Frontal cortex (tissue), 4 donors: ENCODE results near the gene ZNF496. TPM values are rescaled to one million over a fixed set of nuclear protein-coding genes. Genes with fewer than 3 reads are reported as not detected.
A peak's percentile ranks its signal among the peaks of the same experiment; 100 is the strongest.
"Not testable (repeated sequence)": the region's sequence is repeated elsewhere in the genome, so short reads cannot be mapped to it uniquely, and the experiment has no call there.

ENCODE experiments used
- DNase-seq, 2 donors: peaks; one replicate each; pipeline ENCODE4 v3.0.0; 2012; ENCODE audit warnings: low spot score in 2 of 2
- FAIRE-seq: peaks from 2 replicates; lab custom pipeline; 2012; peaks lifted over from hg19 to GRCh38; lab: Jason Lieb, UNC
- total RNA-seq: library from RNA; depleted of rRNA; stranded (reverse); fragments of >200 nt; gene quantifications from one replicate; pipeline ENCODE4 v1.2.3, GENCODE V29; 2014
- donor health status: control.
- donor health status: control.
- donor health status: control.

The ZNF496 gene
- total RNA-seq: 13.9 TPM

DNA sequence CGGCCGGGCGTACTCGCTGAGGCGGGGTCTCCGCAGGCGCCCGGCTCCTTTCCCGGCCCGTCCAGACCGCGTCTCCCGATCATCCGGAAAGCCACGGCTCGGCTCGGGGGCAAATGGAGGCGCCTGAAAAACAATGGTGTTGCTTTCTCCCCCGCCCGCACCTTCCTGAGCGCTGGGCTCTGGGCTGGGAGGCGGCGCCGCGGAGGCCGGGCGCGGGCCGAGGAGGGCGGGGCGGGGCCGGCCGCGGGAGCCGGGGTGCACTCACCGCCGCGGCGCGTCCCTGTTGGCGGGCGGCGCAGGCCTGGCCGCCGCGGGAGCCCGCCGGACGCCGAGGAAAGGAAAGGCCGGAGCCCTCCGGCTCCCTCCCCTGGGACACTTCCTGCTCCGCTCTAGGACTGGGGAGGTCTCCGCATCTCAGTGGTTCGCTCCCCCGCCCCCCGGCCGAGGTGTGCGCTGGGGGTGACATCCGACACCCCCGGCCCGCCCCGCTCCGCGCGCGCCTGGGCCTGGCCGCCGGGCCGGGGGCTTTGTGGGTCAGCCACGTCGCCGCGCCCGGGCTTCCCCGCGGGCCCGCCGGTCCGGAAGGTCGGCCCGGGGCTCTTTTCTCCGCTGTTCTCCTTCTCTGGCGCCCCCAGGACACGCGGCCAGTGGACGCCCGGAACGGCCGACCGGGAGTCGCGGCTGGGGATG is at the start of gene ZNF496:
Gene ZNF496, minus strand, starts transcription at position 343 of the 690 bp plus-strand sequence. CDS start 2,289 bp downstream, outside the sequence.
- DNase-seq (peak; percentile 90 to 92), FAIRE-seq (no peak)

DNA sequence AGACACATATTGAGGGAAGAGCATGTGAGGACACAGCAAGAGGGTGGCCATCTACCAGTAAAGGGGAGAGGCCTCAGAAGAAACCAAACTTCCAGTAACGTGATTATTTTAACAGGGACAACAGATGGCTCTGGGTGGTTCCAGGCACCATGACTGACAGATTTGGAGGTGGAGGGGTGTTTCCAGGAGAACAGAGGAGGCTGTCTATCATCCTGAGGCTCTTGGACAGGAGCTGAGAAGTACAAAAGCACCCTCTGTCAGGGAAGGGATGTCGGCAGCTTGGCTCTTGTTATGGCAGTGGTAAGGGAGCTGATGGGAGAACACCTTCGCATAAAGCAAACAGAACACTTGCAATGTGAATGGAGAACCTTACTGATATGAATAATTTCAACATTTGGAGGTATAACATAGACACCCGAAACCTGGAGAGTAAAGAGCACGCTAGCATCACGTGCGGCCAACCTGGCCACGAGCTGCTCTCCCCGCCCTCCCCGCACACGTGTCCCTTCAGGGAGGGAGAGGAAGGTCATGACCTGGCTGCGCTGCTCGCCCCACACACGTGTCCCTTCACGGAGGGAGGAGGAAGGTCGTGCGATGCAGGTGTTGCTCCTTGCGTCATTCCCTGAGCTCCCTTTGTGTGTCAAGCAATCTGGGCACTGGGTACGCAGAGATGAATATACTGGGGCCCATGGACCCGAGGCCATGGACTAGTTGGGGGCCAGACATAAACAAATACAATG is 46.8 kb upstream of the ZNF496 start:
- no peak for DNase-seq
- FAIRE-seq: no peak

DNA sequence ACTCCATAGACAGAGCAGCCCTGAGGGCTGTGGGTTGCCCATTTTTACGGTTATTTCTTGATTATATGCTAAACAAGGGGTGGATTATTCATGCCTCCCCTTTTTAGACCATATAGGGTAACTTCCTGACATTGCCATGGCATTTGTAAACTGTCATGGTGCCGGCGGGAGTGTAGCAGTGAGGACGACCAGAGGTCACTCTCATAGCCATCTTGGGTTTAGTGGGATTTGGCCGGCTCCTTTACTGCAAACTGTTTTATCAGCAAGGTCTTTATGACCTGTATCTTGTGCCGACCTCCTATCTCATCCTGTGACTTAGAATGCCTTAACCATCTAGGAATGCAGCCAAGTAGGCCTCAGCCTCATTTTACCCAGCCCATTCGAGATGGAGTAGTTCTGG is 46.0 kb upstream of the ZNF496 start:
- not testable (repeated sequence) for FAIRE-seq, DNase-seq

GRCh38 chr1:247376659-247377058 is 45.0 kb upstream of the ZNF496 start:
- DNase-seq: no peak
- FAIRE-seq: no peak

- DNase-seq (no peak), FAIRE-seq (no peak)
These were observed 44.1 kb upstream of the ZNF496 start for GRCh38 chr1:247375747-247376146.

DNA sequence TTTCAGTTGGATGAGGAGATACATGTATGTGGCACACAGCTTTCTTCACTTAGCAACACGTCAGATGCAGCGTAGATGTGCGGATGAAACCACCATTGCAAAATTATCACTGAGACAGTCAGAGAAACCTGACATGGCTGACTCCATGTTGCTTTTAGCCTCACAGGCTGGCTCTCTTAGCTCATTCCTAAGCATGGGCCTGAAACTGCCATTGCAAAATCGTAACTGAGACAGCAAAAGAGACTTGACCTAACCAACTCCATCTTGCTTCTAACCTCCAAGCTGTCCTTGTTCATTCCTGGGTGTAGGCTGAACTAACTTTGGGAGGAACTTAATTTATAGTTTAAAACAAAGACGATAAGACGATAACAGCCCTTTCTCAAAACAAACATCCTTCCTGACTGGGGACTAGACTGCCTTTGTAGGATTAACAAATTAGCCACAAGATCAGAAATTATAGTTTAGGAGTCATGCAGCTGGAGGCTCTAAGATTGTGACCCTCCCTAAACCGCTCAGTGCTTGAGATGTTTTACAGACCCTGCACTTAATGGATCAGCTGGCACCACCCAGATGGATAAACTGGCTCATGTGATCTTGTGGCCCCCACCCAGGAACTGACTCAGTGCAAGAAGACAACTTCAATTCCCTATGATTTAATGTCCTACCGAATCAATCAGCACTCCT is 43.1 kb upstream of the ZNF496 start:
- not testable (repeated sequence) for DNase-seq, FAIRE-seq

DNA sequence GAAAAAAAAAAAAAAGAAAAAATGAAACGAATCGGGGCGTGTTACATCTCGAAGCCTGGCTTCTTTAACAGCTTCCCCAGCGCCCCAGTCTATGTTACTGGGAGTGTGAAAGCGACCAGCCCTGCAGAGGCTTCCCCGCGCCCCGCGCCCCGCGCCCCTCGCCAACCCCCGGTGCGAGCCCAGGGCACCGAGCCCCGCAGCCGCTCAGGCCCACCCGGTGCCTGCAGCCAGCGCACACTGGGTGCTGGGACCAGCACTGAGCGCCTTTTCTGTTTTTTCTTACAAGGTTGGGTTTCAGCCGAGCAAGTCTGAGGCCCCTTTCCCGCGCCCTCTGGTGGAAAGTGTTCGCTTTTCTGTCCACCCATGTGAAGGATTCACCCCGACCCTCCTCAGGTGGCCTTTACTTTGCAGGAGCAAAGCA is 42.1 kb upstream of the ZNF496 start:
- DNase-seq: peak in 1 of 2 donors; percentile 34
- no peak for FAIRE-seq

GRCh38 chr1:247371801-247372259 is 40.2 kb upstream of the ZNF496 start:
- FAIRE-seq (no peak), DNase-seq (no peak)

GRCh38 chr1:247370786-247371732 is 39.4 kb upstream of the ZNF496 start:
- DNase-seq: no peak
- FAIRE-seq: no peak

- DNase-seq (no peak), FAIRE-seq (no peak)
These were observed 37.0 kb upstream of the ZNF496 start for GRCh38 chr1:247368490-247369145.

- FAIRE-seq (no peak), DNase-seq (no peak)
These were observed 36.2 kb upstream of the ZNF496 start for GRCh38 chr1:247367786-247368422.

- FAIRE-seq (no peak), DNase-seq (no peak)
These were observed 35.4 kb upstream of the ZNF496 start for GRCh38 chr1:247366926-247367645.

DNA sequence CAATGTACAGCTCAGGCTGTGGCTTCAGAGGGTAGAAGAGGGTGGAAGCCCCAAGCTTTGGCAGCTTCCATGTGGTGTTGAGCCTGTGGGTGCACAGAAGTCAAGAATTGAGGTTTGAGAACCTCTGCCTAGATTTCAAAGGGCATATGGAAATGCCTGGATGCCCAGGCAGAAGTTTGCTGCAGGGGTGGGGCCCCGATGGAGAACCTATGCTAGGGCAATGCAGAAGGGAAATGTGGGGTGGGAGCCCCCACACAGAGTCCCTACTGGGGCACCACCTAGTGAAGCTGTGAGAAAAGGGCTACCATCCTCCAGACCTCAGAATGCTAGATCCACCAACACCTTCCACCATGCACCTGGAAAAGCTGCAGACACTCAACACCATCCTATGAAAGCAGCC is 34.7 kb upstream of the ZNF496 start:
- not testable (repeated sequence) for DNase-seq, FAIRE-seq

GRCh38 chr1:247365023-247365422 is 33.4 kb upstream of the ZNF496 start:
- FAIRE-seq (no peak), DNase-seq (no peak)

DNA sequence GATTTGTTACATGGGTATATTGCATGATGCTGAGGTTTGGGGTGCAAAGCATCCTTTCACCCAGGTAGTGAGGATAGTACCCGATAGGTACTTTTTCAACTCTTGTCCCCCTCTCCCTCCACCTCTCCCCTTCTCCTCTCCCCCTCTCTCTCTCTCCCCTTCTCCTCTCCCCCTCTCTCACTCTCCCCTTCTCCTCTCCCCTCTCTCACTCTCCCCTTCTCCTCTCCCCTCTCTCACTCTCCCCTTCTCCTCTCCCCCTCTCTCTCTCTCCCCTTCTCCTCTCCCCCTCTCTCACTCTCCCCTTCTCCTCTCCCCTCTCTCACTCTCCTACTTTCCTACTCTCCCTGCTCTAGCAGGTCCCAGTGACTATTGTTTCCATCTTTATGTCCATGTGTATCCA is 31.3 kb upstream of the ZNF496 start:
- DNase-seq, FAIRE-seq: not testable (repeated sequence)

DNA sequence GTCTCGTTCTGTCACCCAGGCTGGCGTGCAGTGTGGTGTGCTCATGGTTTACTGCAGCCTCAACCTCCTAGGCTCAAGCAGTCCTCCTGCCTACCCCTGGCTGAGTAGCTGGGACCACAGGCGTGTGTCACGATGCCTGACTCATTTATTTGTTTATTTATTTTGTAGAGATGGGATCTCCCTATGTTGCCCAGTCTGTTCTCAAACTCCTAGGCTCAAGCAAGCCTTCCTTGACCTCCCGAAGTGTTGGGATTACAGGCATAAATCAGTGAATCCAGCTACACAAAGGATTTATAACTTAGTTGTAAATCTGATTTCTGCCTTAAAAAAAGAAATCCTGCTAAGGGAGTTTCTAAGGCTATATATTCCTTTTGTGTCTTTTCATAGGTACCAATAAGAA is 30.5 kb upstream of the ZNF496 start:
- DNase-seq: no peak
- FAIRE-seq: no peak

GRCh38 chr1:247360991-247361731 is 29.5 kb upstream of the ZNF496 start:
- FAIRE-seq (no peak), DNase-seq (no peak)
